H1 (cell line): ENCODE measurements around the gene TMEM181. TPM values are rescaled to one million over a fixed set of nuclear protein-coding genes. Genes with fewer than 3 reads are reported as not detected.

Experiments
- CTCF ChIA-PET: fragments of 300-600 bp; sonication (Branson Sonifier 250); formaldehyde crosslinking; loops from one replicate; lab custom pipeline; 2021; ENCODE audit not compliant: partially characterized antibody; lab: Charles Lee
- POLR2A ChIA-PET: fragments of 300-600 bp; sonication (Branson Sonifier 250); formaldehyde crosslinking; loops from one replicate; lab custom pipeline; 2021; ENCODE audit warnings: inconsistent platforms; ENCODE audit not compliant: partially characterized antibody; lab: Charles Lee
- DNase-seq, 2 experiments: peaks; one replicate each; pipeline versions ENCODE4 v3.0.0 to v3.0.0-alpha.2; 2010 to 2022; ENCODE audit warnings: low spot score in 2 of 2, low read depth in 1 of 2, mixed read lengths in 1 of 2
- FAIRE-seq: peaks from 2 replicates; lab custom pipeline; 2011; peaks lifted over from hg19 to GRCh38; lab: Jason Lieb, UNC
- H2AFZ ChIP-seq: 2 replicates; pipeline ENCODE4 v1.8.1; 2012; ENCODE audit warnings: low read length, inconsistent platforms
- H2AK5ac ChIP-seq: 2 replicates; pipeline ENCODE4 v1.6.1; 2013; ENCODE audit warnings: low read depth, low read length
- H2BK120ac ChIP-seq: replicated peaks from 2 replicates; pipeline ENCODE3; 2013; ENCODE audit warnings: low read depth, low read length, inconsistent platforms
- H2BK12ac ChIP-seq: 2 replicates; pipeline ENCODE4 v1.6.1; 2013; ENCODE audit warnings: low read depth, low read length
- H2BK15ac ChIP-seq: 2 replicates; pipeline ENCODE4 v1.6.1; 2013; ENCODE audit warnings: low read length
- H2BK20ac ChIP-seq: 2 replicates; pipeline ENCODE4 v1.6.1; 2013; ENCODE audit warnings: low read length
- H2BK5ac ChIP-seq: 2 replicates; pipeline ENCODE4 v1.6.1; 2013; ENCODE audit warnings: low read depth, low read length
- H3K14ac ChIP-seq: 2 replicates; pipeline ENCODE4 v1.6.1; 2013; ENCODE audit warnings: inconsistent platforms; ENCODE audit not compliant: insufficient read length
- H3K18ac ChIP-seq: 2 replicates; pipeline ENCODE4 v1.6.1; 2013; ENCODE audit warnings: low read length; ENCODE audit errors: extremely low read depth
- H3K23ac ChIP-seq: 2 replicates; pipeline ENCODE4 v1.6.1; 2013; ENCODE audit warnings: inconsistent platforms; ENCODE audit not compliant: insufficient read length
- H3K23me2 ChIP-seq: 2 replicates; pipeline ENCODE4 v1.6.1; 2013; ENCODE audit warnings: low read depth, low read length
- H3K27ac ChIP-seq: 2 replicates; pipeline ENCODE4 v1.6.1; 2011; ENCODE audit warnings: low read depth, low read length, inconsistent platforms
- H3K27me3 ChIP-seq, 4 experiments: replicated peaks in 1 of 4; 1 replicate in 1 of 4; 2 replicates in 3 of 4; pipeline versions ENCODE4 v1.6.1 to v1.8.1; 2011 to 2013; ENCODE audit warnings: low read length in 3 of 4, mild to moderate bottlenecking in 3 of 4, inconsistent platforms in 2 of 4, mixed read lengths in 2 of 4, moderate library complexity in 1 of 4; ENCODE audit not compliant: control insufficient read depth in 3 of 4, insufficient read depth in 3 of 4; ENCODE audit errors: extremely low read depth in 1 of 4
- H3K36me3 ChIP-seq, 4 experiments: 2 replicates each; pipeline versions ENCODE4 v1.6.1 to v1.8.1; 2011 to 2013; ENCODE audit warnings: mild to moderate bottlenecking in 4 of 4, low read length in 3 of 4, moderate library complexity in 2 of 4, control low read depth in 1 of 4, inconsistent platforms in 1 of 4; ENCODE audit not compliant: insufficient read depth in 4 of 4, control insufficient read depth in 2 of 4
- H3K4ac ChIP-seq: replicated peaks from 2 replicates; pipeline ENCODE3; 2013; ENCODE audit warnings: low read length, low read depth, mixed read lengths, inconsistent platforms; ENCODE audit not compliant: insufficient read length
- H3K4me1 ChIP-seq, 4 experiments: replicated peaks in 1 of 4; 1 replicate in 1 of 4; 2 replicates in 3 of 4; pipeline versions ENCODE4 v1.6.1 to v1.8.1; 2011 to 2013; ENCODE audit warnings: low read length in 3 of 4, inconsistent platforms in 2 of 4, mixed read lengths in 1 of 4; ENCODE audit not compliant: insufficient read depth in 4 of 4, control insufficient read depth in 3 of 4
- H3K4me2 ChIP-seq, 2 experiments: 2 replicates each; pipeline versions ENCODE4 v1.6.1 to v1.8.1; 2011 to 2013; ENCODE audit warnings: low read depth in 2 of 2, low read length in 2 of 2, control low read depth in 1 of 2, inconsistent platforms in 1 of 2, mild to moderate bottlenecking in 1 of 2; ENCODE audit not compliant: insufficient read depth in 1 of 2
- H3K4me3 ChIP-seq, 4 experiments: fragments of 200-600, 300-600 bp in 1 of 4; sonication (generic), shearing (Covaris generic), sonication (Bioruptor Twin) in 1 of 4; 2 replicates each; pipeline versions ENCODE4 v1.5.1 to v1.8.1; 2011 to 2016; ENCODE audit warnings: low read length in 4 of 4, low read depth in 3 of 4, control low read depth in 2 of 4, inconsistent platforms in 2 of 4, mild to moderate bottlenecking in 2 of 4, mixed read lengths in 1 of 4, moderate library complexity in 1 of 4; ENCODE audit not compliant: insufficient read depth in 2 of 4; ENCODE audit errors: extremely low read depth in 1 of 4
- H3K56ac ChIP-seq: replicated peaks from 2 replicates; pipeline ENCODE3; 2013; ENCODE audit warnings: low read depth, mild to moderate bottlenecking, mixed read lengths, low read length, inconsistent platforms; ENCODE audit not compliant: insufficient read length
- H3K79me1 ChIP-seq: 2 replicates; pipeline ENCODE4 v1.6.1; 2013; ENCODE audit warnings: low read depth, low read length, control low read depth
- H3K79me2 ChIP-seq, 2 experiments: 2 replicates each; pipeline versions ENCODE4 v1.6.1 to v1.8.1; 2012 to 2013; ENCODE audit warnings: low read length in 2 of 2, mild to moderate bottlenecking in 2 of 2, inconsistent platforms in 1 of 2; ENCODE audit not compliant: insufficient read depth in 2 of 2, control insufficient read depth in 1 of 2
- H3K9ac ChIP-seq, 4 experiments: replicated peaks in 1 of 4; 1 replicate in 1 of 4; 2 replicates in 3 of 4; pipeline versions ENCODE4 v1.6.1 to v1.8.1; 2011 to 2013; ENCODE audit warnings: low read depth in 3 of 4, low read length in 3 of 4, control low read depth in 2 of 4, mild to moderate bottlenecking in 2 of 4, moderate library complexity in 2 of 4, inconsistent platforms in 1 of 4; ENCODE audit errors: extremely low read depth in 1 of 4
- H3K9me3 ChIP-seq, 2 experiments: 2 replicates each; pipeline versions ENCODE4 v1.6.1 to v1.8.1; 2012 to 2013; ENCODE audit warnings: mild to moderate bottlenecking in 2 of 2, moderate library complexity in 2 of 2, control low read depth in 1 of 2, inconsistent platforms in 1 of 2, low read depth in 1 of 2, low read length in 1 of 2, mixed read lengths in 1 of 2; ENCODE audit not compliant: insufficient read depth in 2 of 2
- H4K20me1 ChIP-seq, 2 experiments: replicated peaks in 1 of 2; 2 replicates each; pipeline versions ENCODE3 to v1.8.1; 2011 to 2013; ENCODE audit warnings: inconsistent platforms in 2 of 2, low read length in 2 of 2, mild to moderate bottlenecking in 1 of 2; ENCODE audit not compliant: insufficient read depth in 2 of 2, control insufficient read depth in 1 of 2
- H4K5ac ChIP-seq: 2 replicates; pipeline ENCODE4 v1.6.1; 2013; ENCODE audit warnings: low read length, low read depth, mixed read lengths, inconsistent platforms; ENCODE audit not compliant: insufficient read length
- H4K8ac ChIP-seq: 2 replicates; pipeline ENCODE4 v1.8.0; 2013; ENCODE audit warnings: mild to moderate bottlenecking, moderate library complexity, low read length, inconsistent platforms; ENCODE audit not compliant: insufficient read depth; ENCODE audit errors: extremely low read depth
- H4K91ac ChIP-seq: replicated peaks from 2 replicates; pipeline ENCODE3; 2013; ENCODE audit warnings: low read length, mixed read lengths, inconsistent platforms; ENCODE audit not compliant: insufficient read length
- E2F6 ChIP-seq: IDR thresholded peaks from 2 replicates; pipeline ENCODE4 v1.6.1; 2012; ENCODE audit warnings: inconsistent platforms
- WGBS, 2 experiments: shearing (Covaris generic) in 1 of 2; methylation state at CpG; one replicate each; pipeline versions ENCODE4 v1.1.6 to v1.1.7; 2013 to 2015; ENCODE audit warnings: low lambda C conversion rate in 2 of 2, mixed read lengths in 2 of 2, inconsistent platforms in 1 of 2, low coverage in 1 of 2, missing lambda C conversion rate in 1 of 2; ENCODE audit not compliant: insufficient replicate concordance in 2 of 2, insufficient coverage in 1 of 2, insufficient read length in 1 of 2; ENCODE audit errors: extremely low coverage in 1 of 2, missing lambda C conversion rate in 1 of 2; 5-methylcytosine and 5-hydroxymethylcytosine counted together
- polyA plus RNA-seq, 7 experiments: library from polyadenylated mRNA; depleted of rRNA in 3 of 7; stranded (reverse) in 5 of 7; unstranded in 2 of 7; fragments of >200 nt in 5 of 7; fragments of 200-250 nt in 2 of 7; gene quantifications; 1 replicate in 5 of 7; 2 replicates in 1 of 7; 4 replicates in 1 of 7; pipeline versions ENCODE4 v1.2.1 to v1.2.3, GENCODE V29; 2011 to 2013; ENCODE audit warnings: missing spikeins in 2 of 7, mixed read lengths in 2 of 7
- total RNA-seq: library from RNA; stranded (reverse); fragmentation: NEBNext Ultra II Directional; extraction: Animal tissue kit (Norgen Biotek cat#: 25700); gene quantifications from 2 replicates; pipeline ENCODE4 v1.2.1, GENCODE V29; 2021

Gene TMEM181
- total and polyA plus RNA-seq, 2 of the 8 experiments (the other 6 are each of a cell fraction or from before 2014, with no cell fraction given): 8.6 to 19.0 TPM

GRCh38 chr6:158611039-158611438 is 51.1 kb downstream of the TMEM181 start:
- no peak overlapping the region for H4K8ac ChIP-seq
- peak overlapping the region; percentile 15; the same call in 1 of the 2 replicates for H2BK20ac ChIP-seq
- no peaks in the 10 kb centered on the region for H3K9me3 ChIP-seq
- H2BK15ac ChIP-seq: peak overlapping the region; percentile 83
- peaks cover 7 to 15% (median 10%) of the 10 kb centered on the region in 4 experiments; a peak in 5 of 7 replicates for H3K4me1 ChIP-seq
- no peak for TF ChIP-seq E2F6
- H2AFZ ChIP-seq: no peak overlapping the region
- no peak overlapping the region for H4K5ac ChIP-seq
- peak overlapping the region; percentile 36 to 94; a peak in 2 of 4 replicates for H3K4me2 ChIP-seq
- peak overlapping the region; percentile 99 for H2AK5ac ChIP-seq
- peak overlapping the region in 3 of 4 experiments; percentile 1 to 68 (median 20); a peak in 4 of 7 replicates for H3K9ac ChIP-seq
- H3K14ac ChIP-seq: no peak overlapping the region
- H3K23ac ChIP-seq: no peak overlapping the region
- peak overlapping the region; percentile 96 for H2BK5ac ChIP-seq
- no peaks in the 10 kb centered on the region; the same call in 1 of the 2 replicates for H3K79me1 ChIP-seq
- peak overlapping the region; percentile 86 for H3K27ac ChIP-seq
- no peaks in the 10 kb centered on the region for H3K27me3 ChIP-seq
- POLR2A ChIA-PET: interaction anchor here (0.6 to 2.3 kb wide), 14 partner anchors 10 to 1108 kb away, joined by 3 to 13 read pairs (median 4); partner anchors contain the start of gene DYNLT1
- peaks cover 0 to 6% of the 10 kb centered on the region in 2 experiments; a peak in 1 of 4 replicates for H3K79me2 ChIP-seq
- H3K23me2 ChIP-seq: no peaks in the 10 kb centered on the region
- no peak overlapping the region for H3K4ac ChIP-seq
- peak overlapping the region in 1 of 4 experiments; percentile 39; a peak in 1 of 8 replicates for H3K4me3 ChIP-seq
- no peak overlapping the region for H3K56ac ChIP-seq
- H2BK120ac ChIP-seq: no peak overlapping the region
- H4K20me1 ChIP-seq: no peaks in the 10 kb centered on the region
- WGBS, 2 experiments: 92% methylated on average over 3 of the region's 3 CpGs; no CpG with 5 or more reads in 1 of the 2 experiments
- peak overlapping the region; percentile 68 for H3K18ac ChIP-seq
- peak overlapping the region; percentile 99 for H2BK12ac ChIP-seq
- CTCF ChIA-PET: interaction anchor here (0.9 to 2.8 kb wide), 5 partner anchors 10 to 397 kb away, joined by 3 to 11 read pairs (median 5); no protein-coding TSS in a partner anchor
- H4K91ac ChIP-seq: no peak overlapping the region
- DNase-seq: no peak
- H3K36me3 ChIP-seq: peaks cover 17 to 42% (median 30%) of the 10 kb centered on the region in 4 experiments
- FAIRE-seq: no peak
